GM21390 (cell line): ENCODE results near the gene SRSF1.
A peak's percentile ranks its signal among the peaks of the same experiment; 100 is the strongest.
"Not testable (repeated sequence)": the region's sequence is repeated elsewhere in the genome, so short reads cannot be mapped to it uniquely, and the experiment has no call there.

Source experiments
- ATAC-seq: cut with Tn5 transposase; IDR thresholded peaks from one replicate; pipeline ENCODE4 v1.9.1; 2021; ENCODE audit not compliant: unreplicated experiment

Gene SRSF1

GRCh38 chr17:58006924-58007780, at the start of gene SRSF1:
Gene SRSF1, minus strand, starts transcription at chr17:58007246. Its CDS starts 109 bp downstream, at chr17:58007137.
- peak; percentile 86 for ATAC-seq

GRCh38 chr17:58056476-58056875, 49.4 kb upstream of the SRSF1 start:
- no peak for ATAC-seq

- ATAC-seq = no peak
Observed at GRCh38 chr17:58054641-58055040, 47.6 kb upstream of the SRSF1 start.

GRCh38 chr17:58052945-58053715, 46.1 kb upstream of the SRSF1 start:
- ATAC-seq = no peak

- no peak for ATAC-seq
Observed at GRCh38 chr17:58052407-58052806, 45.4 kb upstream of the SRSF1 start.

GRCh38 chr17:58051468-58051867, 44.4 kb upstream of the SRSF1 start:
- no peak for ATAC-seq

- no peak for ATAC-seq
Observed at GRCh38 chr17:58050966-58051365, 43.9 kb upstream of the SRSF1 start.

- no peak for ATAC-seq
Observed at GRCh38 chr17:58049533-58049932, 42.5 kb upstream of the SRSF1 start.

- ATAC-seq = no peak
Observed at GRCh38 chr17:58047376-58048150, 40.5 kb upstream of the SRSF1 start.

GRCh38 chr17:58046239-58047094, 39.4 kb upstream of the SRSF1 start:
- ATAC-seq = no peak

GRCh38 chr17:58044256-58044655, 37.2 kb upstream of the SRSF1 start:
- not testable (repeated sequence) for ATAC-seq

GRCh38 chr17:58043221-58044181, 36.5 kb upstream of the SRSF1 start:
- ATAC-seq = no peak

GRCh38 chr17:58041161-58041560, 34.1 kb upstream of the SRSF1 start:
- ATAC-seq = no peak

GRCh38 chr17:58040386-58040785, 33.3 kb upstream of the SRSF1 start:
- no peak for ATAC-seq

- no peak for ATAC-seq
Observed at GRCh38 chr17:58039975-58040374, 32.9 kb upstream of the SRSF1 start.

- no peak for ATAC-seq
Observed at GRCh38 chr17:58032691-58033415, 25.8 kb upstream of the SRSF1 start.

GRCh38 chr17:58028578-58028977, 21.5 kb upstream of the SRSF1 start:
- ATAC-seq = no peak

GRCh38 chr17:58020401-58020800, 13.4 kb upstream of the SRSF1 start:
- ATAC-seq = no peak

GRCh38 chr17:58019521-58019920, 12.5 kb upstream of the SRSF1 start:
- no peak for ATAC-seq
